PC-9 (cell line): ENCODE measurements around the gene PTGES. TPM values are rescaled to one million over a fixed set of nuclear protein-coding genes. Genes with fewer than 3 reads are reported as not detected.

ENCODE experiments used
- BruUV-seq: library from RNA; stranded (reverse); fragments of 400-500 nt; replicated peaks from 2 replicates; lab custom pipeline; 2021; lab: Mats Ljungman, UMichigan
- CTCF ChIA-PET: fragments of 300-600 bp; sonication (Branson Sonifier 250); formaldehyde crosslinking; loops from one replicate; lab custom pipeline; 2022; ENCODE audit warnings: antibody characterized with exemption; lab: Charles Lee
- POLR2A ChIA-PET: fragments of 300-600 bp; sonication (Branson Sonifier 250); formaldehyde crosslinking; loops from one replicate; lab custom pipeline; 2022; ENCODE audit warnings: antibody characterized with exemption; ENCODE audit not compliant: unreplicated experiment; lab: Charles Lee
- DNase-seq, 2 experiments: peaks; one replicate each; pipeline versions ENCODE4 v3.0.0 to v3.0.0-alpha.2; 2015 to 2022; ENCODE audit warnings: mixed read lengths in 1 of 2
- H2AFZ ChIP-seq: fragments of 200-600 bp; sonication (generic); 2 replicates; pipeline ENCODE4 v1.8.1; 2017; ENCODE audit warnings: antibody characterized with exemption
- H3F3A ChIP-seq: fragments of 200-600 bp; sonication (generic); 2 replicates; pipeline ENCODE4 v1.8.1; 2017; ENCODE audit warnings: antibody characterized with exemption, mild to moderate bottlenecking, low read depth; ENCODE audit not compliant: insufficient read depth
- H3K27ac ChIP-seq: fragments of 200-600 bp; sonication (generic); 2 replicates; pipeline ENCODE4 v1.6.1; 2016; ENCODE audit warnings: mixed run types
- H3K27me3 ChIP-seq: fragments of 200-600 bp; sonication (generic); 2 replicates; pipeline ENCODE4 v1.6.1; 2016; ENCODE audit warnings: low read depth, mixed run types; ENCODE audit not compliant: insufficient read depth
- H3K36me3 ChIP-seq: fragments of 200-600 bp; sonication (generic); 2 replicates; pipeline ENCODE4 v1.6.1; 2016; ENCODE audit warnings: low read depth, mixed run types
- H3K4me1 ChIP-seq: fragments of 200-600 bp; sonication (generic); replicated peaks from 2 replicates; pipeline ENCODE4 v1.6.1; 2016; ENCODE audit warnings: mixed run types; ENCODE audit not compliant: insufficient read depth
- H3K4me2 ChIP-seq: fragments of 200-600 bp; sonication (generic); 2 replicates; pipeline ENCODE4 v1.6.1; 2017; ENCODE audit warnings: mixed run types
- H3K4me3 ChIP-seq: fragments of 200-600 bp; sonication (generic); 2 replicates; pipeline ENCODE4 v1.6.1; 2016; ENCODE audit warnings: mixed run types
- H3K79me2 ChIP-seq: fragments of 200-600 bp; sonication (generic); 2 replicates; pipeline ENCODE4 v1.6.1; 2017; ENCODE audit warnings: low read depth, mixed run types
- H3K9me2 ChIP-seq: fragments of 200-600 bp; sonication (generic); 2 replicates; pipeline ENCODE4 v1.8.1; 2017; ENCODE audit warnings: mild to moderate bottlenecking; ENCODE audit not compliant: insufficient read depth
- H3K9me3 ChIP-seq: fragments of 200-600 bp; sonication (generic); 2 replicates; pipeline ENCODE4 v1.8.1; 2016; ENCODE audit warnings: low read depth; ENCODE audit not compliant: insufficient read depth
- H4K20me1 ChIP-seq: fragments of 200-600 bp; sonication (generic); 2 replicates; pipeline ENCODE4 v1.8.1; 2017; ENCODE audit not compliant: insufficient read depth
- CTCF ChIP-seq: fragments of 200-600 bp; sonication (generic); conservative IDR thresholded peaks from 2 replicates; pipeline ENCODE4 v1.6.1; 2017; ENCODE audit warnings: mixed run types, antibody characterized with exemption, mild to moderate bottlenecking, moderate library complexity
- EZH2 ChIP-seq: fragments of 200-600 bp; sonication (generic); IDR thresholded peaks from 2 replicates; pipeline ENCODE4 v1.8.0; 2017; ENCODE audit warnings: antibody characterized with exemption, low read depth
- intact Hi-C: fragments of 100-400 bp; cut with micrococcal nuclease; formaldehyde crosslinking; loops from one replicate; pipeline ENCODE4 v1.10.0; 2022; ENCODE audit not compliant: unreplicated experiment
- total RNA-seq: library from RNA; stranded (reverse); gene quantifications from 2 replicates; pipeline ENCODE4 v1.2.3, GENCODE V29; 2021

Gene PTGES
- total RNA-seq, 1 experiment from 2014 or later, result 119 TPM

- H3K4me2 ChIP-seq, result no peak overlapping the region
- H3K27me3 ChIP-seq, result no peaks in the 10 kb centered on the region
- H3K79me2 ChIP-seq, result peaks cover 41% of the 10 kb centered on the region
- 0 out of 2 replicates have a peak, but pooled peaks cover 5% of the 10 kb centered on the region for H3K4me1 ChIP-seq
- H2AFZ ChIP-seq, result no peak overlapping the region
- CTCF ChIA-PET, result no interaction called here
- no peak for TF ChIP-seq EZH2
- TF ChIP-seq CTCF, result no peak
- H3K9me3 ChIP-seq, result no peaks in the 10 kb centered on the region
- H3F3A ChIP-seq, result peaks cover 78% of the 10 kb centered on the region
- POLR2A ChIA-PET, result no interaction called here
- H3K27ac ChIP-seq, result peak overlapping the region; percentile 18; the same call in 1 of the 2 replicates
- intact Hi-C loops, result no loop called here
- no peak for DNase-seq
- H3K9me2 ChIP-seq, result no peaks in the 10 kb centered on the region
- H3K36me3 ChIP-seq, result peaks cover 31% of the 10 kb centered on the region; the same call in 1 of the 2 replicates
- no TSS peak for BruUV-seq
- no peak overlapping the region for H3K4me3 ChIP-seq
- peaks cover 43% of the 10 kb centered on the region for H4K20me1 ChIP-seq
These were observed 12.0 kb downstream of the PTGES start for GRCh38 chr9:129740666-129741464.

GRCh38 chr9:129740174-129740573 is 12.7 kb downstream of the PTGES start:
- Histone ChIP-seq H4K20me1 (peaks cover 41% of the 10 kb centered on the region), H3K4me1 (0 out of 2 replicates have a peak, but pooled peaks cover 5% of the 10 kb centered on the region), H2AFZ (no peak overlapping the region), H3K27me3 (no peaks in the 10 kb centered on the region), H3K4me3 (no peak overlapping the region), H3K36me3 (peaks cover 26% of the 10 kb centered on the region; the same call in 1 of the 2 replicates), H3K79me2 (peaks cover 35% of the 10 kb centered on the region), H3K4me2 (no peak overlapping the region), H3K9me2 (no peaks in the 10 kb centered on the region), H3K27ac (peak overlapping the region; percentile 18; the same call in 1 of the 2 replicates), H3F3A (peaks cover 75% of the 10 kb centered on the region), H3K9me3 (no peaks in the 10 kb centered on the region)
- DNase-seq, result no peak
- POLR2A ChIA-PET, result no interaction called here
- intact Hi-C loops, result no loop called here
- CTCF ChIA-PET, result no interaction called here
- BruUV-seq, result no TSS peak
- TF ChIP-seq EZH2, result no peak
- no peak for TF ChIP-seq CTCF

- CTCF ChIA-PET, result no interaction called here
- H3K9me2 ChIP-seq, result no peaks in the 10 kb centered on the region
- H3K4me3 ChIP-seq, result no peak overlapping the region
- no peak for DNase-seq
- no TSS peak for BruUV-seq
- H3K9me3 ChIP-seq, result no peaks in the 10 kb centered on the region
- peaks cover 27% of the 10 kb centered on the region for H3K79me2 ChIP-seq
- no peak for TF ChIP-seq EZH2
- no peak for TF ChIP-seq CTCF
- POLR2A ChIA-PET, result no interaction called here
- H3K4me2 ChIP-seq, result no peak overlapping the region
- peaks cover 19% of the 10 kb centered on the region; the same call in 1 of the 2 replicates for H3K36me3 ChIP-seq
- H2AFZ ChIP-seq, result no peak overlapping the region
- H3K27me3 ChIP-seq, result no peaks in the 10 kb centered on the region
- H3K4me1 ChIP-seq, result 0 out of 2 replicates have a peak, but pooled peaks cover 5% of the 10 kb centered on the region
- peaks cover 74% of the 10 kb centered on the region; the same call in 1 of the 2 replicates for H3F3A ChIP-seq
- peaks cover 34% of the 10 kb centered on the region for H4K20me1 ChIP-seq
- no peak overlapping the region for H3K27ac ChIP-seq
- intact Hi-C loops, result no loop called here
These were observed 13.4 kb downstream of the PTGES start for GRCh38 chr9:129739432-129739831.
